OCI-LY1 (cell line): ENCODE measurements around the gene NLN.

Experiments used
- EZH2 ChIP-seq: fragments of 200-600 bp; sonication (generic), shearing (Covaris generic); IDR thresholded peaks from 2 replicates; pipeline ENCODE4 v1.8.0; 2017; ENCODE audit warnings: borderline replicate concordance, mixed run types, mild to moderate bottlenecking, antibody characterized with exemption, low read length, moderate library complexity, mixed read lengths
- TF ChIP-seq, protein P1 (sequence below): fragments of 200-600 bp; sonication (generic), shearing (Covaris generic); IDR thresholded peaks from 2 replicates; pipeline ENCODE4 v1.5.1; 2017; ENCODE audit warnings: mild to moderate bottlenecking, antibody characterized with exemption, low read length, moderate library complexity, mixed read lengths

DNA sequence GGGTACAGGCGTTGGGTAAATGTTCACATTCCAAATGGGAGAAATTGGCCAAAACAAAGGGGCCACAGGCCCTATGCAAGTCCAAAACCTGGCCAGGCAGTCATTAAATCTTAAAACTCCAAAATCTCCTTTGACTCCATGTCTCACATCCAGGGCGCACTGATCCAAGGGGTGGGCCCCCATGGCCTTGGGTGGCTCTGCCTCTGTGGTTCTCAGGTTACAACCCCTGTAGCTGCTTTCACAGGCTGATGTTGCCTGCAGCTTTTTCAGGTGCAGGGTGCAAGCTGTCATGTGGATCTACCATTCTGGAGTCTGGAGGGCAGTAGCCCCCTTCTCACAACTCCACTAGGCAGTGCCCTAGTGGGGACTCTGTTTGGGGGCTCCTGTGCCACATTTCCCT, 44.8 kb downstream of the NLN start:
- no peak for TF ChIP-seq EZH2
- TF ChIP-seq, protein P1, sequence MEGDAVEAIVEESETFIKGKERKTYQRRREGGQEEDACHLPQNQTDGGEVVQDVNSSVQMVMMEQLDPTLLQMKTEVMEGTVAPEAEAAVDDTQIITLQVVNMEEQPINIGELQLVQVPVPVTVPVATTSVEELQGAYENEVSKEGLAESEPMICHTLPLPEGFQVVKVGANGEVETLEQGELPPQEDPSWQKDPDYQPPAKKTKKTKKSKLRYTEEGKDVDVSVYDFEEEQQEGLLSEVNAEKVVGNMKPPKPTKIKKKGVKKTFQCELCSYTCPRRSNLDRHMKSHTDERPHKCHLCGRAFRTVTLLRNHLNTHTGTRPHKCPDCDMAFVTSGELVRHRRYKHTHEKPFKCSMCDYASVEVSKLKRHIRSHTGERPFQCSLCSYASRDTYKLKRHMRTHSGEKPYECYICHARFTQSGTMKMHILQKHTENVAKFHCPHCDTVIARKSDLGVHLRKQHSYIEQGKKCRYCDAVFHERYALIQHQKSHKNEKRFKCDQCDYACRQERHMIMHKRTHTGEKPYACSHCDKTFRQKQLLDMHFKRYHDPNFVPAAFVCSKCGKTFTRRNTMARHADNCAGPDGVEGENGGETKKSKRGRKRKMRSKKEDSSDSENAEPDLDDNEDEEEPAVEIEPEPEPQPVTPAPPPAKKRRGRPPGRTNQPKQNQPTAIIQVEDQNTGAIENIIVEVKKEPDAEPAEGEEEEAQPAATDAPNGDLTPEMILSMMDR, result no peak
